Peyer's patch (tissue), 4 donors: ENCODE data around the gene C1orf116.

Experiments used
- POLR2A ChIP-seq, 2 donors: fragments of 450-650 bp; IDR thresholded peaks; one replicate each; pipeline ENCODE4 v1.5.1; 2017; ENCODE audit warnings: antibody characterized with exemption in 2 of 2, mild to moderate bottlenecking in 2 of 2, moderate library complexity in 2 of 2
- TF ChIP-seq, protein P1 (sequence below), 6 experiments: fragments of 450-650 bp in 4 of 6; fragments of 200-600 bp in 2 of 6; sonication (generic) in 1 of 6; IDR thresholded peaks; one replicate each; pipeline ENCODE4 v1.5.1; 2017 to 2019; ENCODE audit warnings: antibody characterized with exemption in 6 of 6, mild to moderate bottlenecking in 3 of 6, moderate library complexity in 1 of 6

DNA sequence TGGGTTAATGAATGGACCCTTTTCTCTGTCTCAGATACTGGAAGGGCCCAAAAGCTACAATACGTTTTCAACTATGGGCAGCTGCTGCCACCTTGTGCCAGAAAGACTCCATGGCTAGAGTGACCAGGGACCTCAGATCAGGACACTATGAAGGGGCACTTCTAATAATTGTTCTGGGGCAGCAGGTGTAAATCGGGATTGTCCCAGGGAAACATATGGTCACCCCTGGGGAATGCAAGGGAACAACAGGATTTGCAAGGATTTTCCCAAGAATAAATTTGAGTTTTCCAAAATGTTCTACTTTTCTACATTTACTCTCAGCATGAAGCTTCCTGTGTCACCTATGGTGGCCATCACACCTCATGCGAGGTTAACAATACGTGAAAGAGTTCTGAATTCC lies 50.3 kb downstream of the C1orf116 start:
- TF ChIP-seq POLR2A (IDR thresholded peaks at IDR 0.05), result no peak
- TF ChIP-seq, protein P1, sequence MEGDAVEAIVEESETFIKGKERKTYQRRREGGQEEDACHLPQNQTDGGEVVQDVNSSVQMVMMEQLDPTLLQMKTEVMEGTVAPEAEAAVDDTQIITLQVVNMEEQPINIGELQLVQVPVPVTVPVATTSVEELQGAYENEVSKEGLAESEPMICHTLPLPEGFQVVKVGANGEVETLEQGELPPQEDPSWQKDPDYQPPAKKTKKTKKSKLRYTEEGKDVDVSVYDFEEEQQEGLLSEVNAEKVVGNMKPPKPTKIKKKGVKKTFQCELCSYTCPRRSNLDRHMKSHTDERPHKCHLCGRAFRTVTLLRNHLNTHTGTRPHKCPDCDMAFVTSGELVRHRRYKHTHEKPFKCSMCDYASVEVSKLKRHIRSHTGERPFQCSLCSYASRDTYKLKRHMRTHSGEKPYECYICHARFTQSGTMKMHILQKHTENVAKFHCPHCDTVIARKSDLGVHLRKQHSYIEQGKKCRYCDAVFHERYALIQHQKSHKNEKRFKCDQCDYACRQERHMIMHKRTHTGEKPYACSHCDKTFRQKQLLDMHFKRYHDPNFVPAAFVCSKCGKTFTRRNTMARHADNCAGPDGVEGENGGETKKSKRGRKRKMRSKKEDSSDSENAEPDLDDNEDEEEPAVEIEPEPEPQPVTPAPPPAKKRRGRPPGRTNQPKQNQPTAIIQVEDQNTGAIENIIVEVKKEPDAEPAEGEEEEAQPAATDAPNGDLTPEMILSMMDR (IDR thresholded peaks at IDR 0.05), result peak in 5 of 6 experiments; percentile 41 to 87 (median 86)
